Keratinocyte (primary cell): ENCODE results near the gene UBE4B.

Experiments used
- CTCF ChIP-seq, 3 experiments: IDR thresholded peaks in 1 of 3; conservative IDR thresholded peaks in 1 of 3; optimal IDR thresholded peaks in 1 of 3; 2 replicates in 2 of 3; 3 replicates in 1 of 3; pipeline versions ENCODE3 to v1.5.1; 2011; ENCODE audit warnings: low read length in 3 of 3, mild to moderate bottlenecking in 3 of 3, moderate library complexity in 2 of 3, control low read depth in 1 of 3, inconsistent platforms in 1 of 3; ENCODE audit not compliant: insufficient read depth in 2 of 3; ENCODE audit errors: extremely low read depth in 1 of 3
- EZH2 ChIP-seq: IDR thresholded peaks from one replicate; pipeline ENCODE4 v1.6.1; 2012; ENCODE audit warnings: inconsistent platforms, mild to moderate bottlenecking, low read length, moderate library complexity

GRCh38 chr1:10160173-10160572 lies 127.4 kb downstream of the UBE4B start:
- TF ChIP-seq CTCF (optimal IDR thresholded peaks at IDR 0.05 in 1 of 3, IDR thresholded peaks at IDR 0.05 in 1 of 3, conservative IDR thresholded peaks at IDR 0.05 in 1 of 3; ENCODE audit: extremely low read depth in 1 of 3, insufficient read depth in 2 of 3, low read length in 3 of 3): no peak
- no peak for TF ChIP-seq EZH2
